NCI-H526 (cell line): ENCODE results near the gene CNIH2.
A peak's percentile ranks its signal among the peaks of the same experiment; 100 is the strongest.
"Not testable (repeated sequence)": the region's sequence is repeated elsewhere in the genome, so short reads cannot be mapped to it uniquely, and the experiment has no call there.

Experiments used
- DNase-seq, 2 experiments: peaks; one replicate each; lab custom pipeline; 2025; lab: John Stamatoyannopoulos, UW

Gene CNIH2

DNA sequence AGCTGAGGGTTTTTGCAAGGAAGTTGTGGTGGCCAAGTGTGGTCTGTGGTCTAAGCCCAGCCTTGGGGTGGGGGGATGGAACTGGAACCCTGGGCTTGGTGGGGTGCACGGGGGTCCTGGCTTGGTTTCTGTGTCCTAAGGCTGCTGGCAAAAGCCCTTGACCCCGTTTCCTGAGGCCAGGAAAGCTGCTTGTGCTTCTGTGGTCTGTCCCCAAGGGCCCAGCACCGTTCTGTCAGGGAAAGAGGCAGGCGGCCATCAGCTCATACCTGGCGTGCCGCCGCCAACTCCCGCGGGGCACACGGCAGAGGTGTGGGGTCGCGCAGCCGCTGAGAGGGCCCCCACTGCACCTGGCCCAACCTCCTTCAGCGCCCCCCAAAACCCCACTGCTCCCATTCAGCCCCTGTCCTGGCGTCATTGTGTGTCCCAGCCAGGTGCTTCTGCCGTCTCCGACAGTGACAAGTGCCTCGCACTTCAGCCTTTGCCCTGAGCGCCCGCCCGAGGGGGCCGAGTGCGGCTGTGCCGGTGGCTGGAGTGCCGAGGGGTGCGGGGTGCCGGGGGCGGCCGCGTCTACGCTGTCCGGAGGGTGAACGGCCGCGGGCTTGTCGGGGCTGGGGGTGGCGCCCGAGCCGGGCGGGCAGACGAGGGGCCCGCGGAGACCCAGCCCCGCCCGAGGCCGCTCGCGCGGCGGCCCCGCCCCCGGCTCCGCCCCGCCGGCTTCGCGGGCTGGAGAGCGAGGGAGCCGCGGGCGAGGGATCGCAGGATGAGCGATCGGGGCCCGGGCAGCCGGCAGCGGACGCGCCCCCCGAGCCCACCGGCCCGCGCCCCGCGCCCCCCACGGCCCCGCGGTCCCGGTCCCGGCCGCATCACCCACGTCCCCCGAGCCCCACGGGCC is at the start of gene CNIH2:
Gene CNIH2, plus strand, starts transcription at position 705 of the 892 bp plus-strand sequence. CDS start 282 bp downstream, outside the sequence.
- DNase-seq: peak in 1 of 2 experiments; percentile 80

DNA sequence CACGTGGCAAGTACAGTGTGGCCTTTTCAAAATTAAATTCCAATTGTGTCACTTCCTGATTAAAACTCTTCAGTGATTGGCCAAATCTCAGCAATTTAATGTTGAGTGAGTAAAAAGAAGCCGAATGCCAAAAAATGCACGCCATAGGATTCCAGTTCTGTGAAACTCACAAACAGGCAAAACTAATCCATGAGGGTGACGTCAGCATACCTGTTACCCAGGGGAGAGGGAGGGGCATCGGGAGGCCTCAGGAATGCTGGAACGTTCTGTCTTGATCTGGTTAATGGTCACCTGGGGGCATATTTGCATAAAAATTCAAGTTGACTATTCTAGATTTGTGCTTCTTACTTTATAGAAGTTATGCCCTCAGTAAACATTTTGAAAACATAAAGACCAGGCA is 49.5 kb upstream of the CNIH2 start:
- no peak for DNase-seq

DNA sequence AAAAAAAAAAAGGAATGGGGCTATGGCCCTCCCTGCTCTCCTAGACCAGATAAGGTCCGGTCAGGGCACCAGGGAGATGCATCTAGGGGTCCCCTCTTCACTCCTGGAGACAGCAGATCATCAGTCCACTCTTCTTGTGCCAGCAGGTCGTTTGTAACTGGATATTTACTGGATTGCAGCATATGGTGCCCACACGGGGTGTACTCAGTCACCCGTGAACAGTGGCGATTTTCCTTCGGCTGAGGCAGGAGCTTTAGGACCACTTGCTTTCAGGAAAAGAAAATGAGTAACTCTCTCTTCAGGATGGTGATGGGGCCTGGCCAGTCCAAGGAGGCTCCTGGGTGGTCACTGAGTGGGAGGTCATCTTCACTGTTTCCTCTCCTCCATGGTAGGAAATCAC is 47.8 kb upstream of the CNIH2 start:
- no peak for DNase-seq

DNA sequence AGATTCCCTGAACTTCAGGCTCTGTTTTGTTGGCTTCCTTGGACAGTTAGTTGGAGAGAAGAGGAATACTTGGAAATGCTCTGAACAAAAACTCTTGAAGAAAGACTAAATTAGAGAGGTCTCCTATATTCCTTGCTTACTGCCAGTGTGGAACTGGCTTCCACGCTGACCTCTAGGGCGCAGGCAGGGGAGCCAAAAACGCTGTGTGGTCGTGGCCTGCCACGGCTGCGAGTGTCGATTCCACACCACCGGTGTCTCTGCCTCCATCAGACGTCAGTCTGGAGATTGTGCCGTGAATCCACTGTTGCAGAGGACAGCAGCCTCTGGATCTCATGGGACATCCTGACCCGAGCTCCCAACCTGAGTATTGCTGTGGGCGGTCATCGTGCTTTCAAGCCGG is 47.0 kb upstream of the CNIH2 start:
- no peak for DNase-seq

DNA sequence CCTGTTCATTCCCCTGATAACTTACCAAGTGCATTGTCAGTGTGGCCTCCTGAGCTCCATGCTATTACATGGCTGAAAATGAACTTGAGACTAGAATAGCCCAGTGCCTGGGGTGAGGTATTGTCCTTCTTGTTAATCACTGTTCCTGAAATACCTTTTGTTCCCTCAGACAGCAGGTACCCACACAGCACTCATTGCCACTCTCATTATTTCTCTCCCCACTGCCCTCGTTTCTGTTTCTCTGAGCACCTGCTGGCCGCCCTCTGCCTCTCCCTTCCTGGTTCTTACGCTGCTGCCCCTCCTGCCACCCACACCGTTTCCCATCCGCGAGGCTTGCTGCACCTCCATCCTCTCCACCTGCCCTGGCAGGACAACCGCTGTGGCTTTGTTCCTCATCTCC is 46.4 kb upstream of the CNIH2 start:
- DNase-seq: no peak

DNA sequence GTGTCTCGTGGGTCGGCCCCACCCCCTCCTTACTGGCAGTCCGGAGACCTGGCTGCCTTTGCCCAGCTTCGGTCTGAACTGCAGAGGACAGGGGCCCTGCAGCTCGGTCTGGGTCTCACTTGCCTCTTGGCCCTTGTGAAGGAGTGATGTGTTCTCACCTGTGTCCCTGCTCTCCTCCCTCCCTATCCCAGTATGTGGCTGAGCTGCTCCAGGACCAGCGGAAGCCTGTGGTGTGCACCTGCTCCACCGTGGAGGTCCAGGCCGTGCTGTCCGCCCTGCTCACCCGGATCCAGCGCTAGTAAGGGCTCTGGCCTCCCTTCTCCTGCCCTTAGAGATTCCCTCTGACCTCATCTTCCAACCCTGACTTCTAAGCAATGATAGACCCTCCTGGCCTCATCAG is 45.2 kb upstream of the CNIH2 start:
- DNase-seq: no peak

DNA sequence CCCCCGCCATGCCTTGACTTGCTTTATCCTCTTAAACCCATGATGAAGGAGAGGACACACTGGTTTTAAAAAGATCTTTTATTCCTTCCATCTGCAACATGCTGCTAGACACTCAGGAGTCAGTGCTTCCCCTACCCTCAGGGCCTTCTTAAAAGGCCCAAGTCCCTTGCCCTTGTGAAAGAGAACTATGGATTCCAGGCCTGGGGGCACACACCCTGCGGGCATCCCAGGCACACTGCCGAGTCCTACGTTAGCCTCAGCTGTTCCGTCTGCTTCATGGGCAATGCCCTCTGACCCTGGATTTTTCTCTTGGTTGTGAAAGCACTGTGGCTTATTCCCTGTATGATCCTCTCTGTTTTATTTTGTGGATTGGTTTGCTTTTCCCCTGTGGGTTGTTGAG is 44.7 kb upstream of the CNIH2 start:
- DNase-seq: no peak

DNA sequence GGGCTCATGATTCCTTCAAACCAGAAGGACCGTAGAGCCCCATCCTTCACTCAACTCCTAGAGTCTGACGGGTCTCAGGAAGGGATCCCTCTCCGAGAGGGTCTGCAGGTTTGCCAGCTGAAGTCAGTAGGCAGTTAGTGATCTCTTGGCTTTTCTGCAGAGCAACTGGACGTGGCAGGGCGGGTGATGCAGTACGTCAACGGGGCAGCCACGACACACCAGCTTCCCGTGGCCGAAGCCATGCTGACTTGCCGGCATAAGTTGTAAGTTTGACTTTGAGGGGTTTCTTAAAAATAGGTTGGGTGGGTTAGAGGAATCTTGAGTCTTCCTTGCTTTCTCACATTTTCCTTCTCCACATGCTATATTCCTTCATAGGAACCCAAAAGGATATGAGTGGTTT is 42.8 kb upstream of the CNIH2 start:
- DNase-seq: no peak

DNA sequence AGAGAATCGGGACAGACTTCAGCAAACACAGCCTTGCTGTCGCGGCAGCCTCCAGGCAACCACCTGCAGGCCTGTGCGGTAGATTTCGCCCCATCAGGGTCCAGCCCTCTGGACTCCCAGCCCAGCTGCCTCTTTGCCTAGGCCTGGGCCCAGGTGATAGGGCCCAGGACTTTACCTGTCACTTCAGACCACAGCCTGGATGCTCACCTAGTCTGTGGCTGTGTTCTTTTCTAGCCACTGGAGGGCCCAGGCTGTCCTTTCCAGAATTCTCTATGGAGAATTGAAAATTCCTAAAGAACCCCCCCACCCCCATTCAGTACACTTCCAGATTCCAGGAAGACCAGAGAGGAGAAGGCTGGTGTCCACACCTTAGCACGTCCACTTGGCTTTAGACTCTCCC is 40.1 kb upstream of the CNIH2 start:
- no peak for DNase-seq

DNA sequence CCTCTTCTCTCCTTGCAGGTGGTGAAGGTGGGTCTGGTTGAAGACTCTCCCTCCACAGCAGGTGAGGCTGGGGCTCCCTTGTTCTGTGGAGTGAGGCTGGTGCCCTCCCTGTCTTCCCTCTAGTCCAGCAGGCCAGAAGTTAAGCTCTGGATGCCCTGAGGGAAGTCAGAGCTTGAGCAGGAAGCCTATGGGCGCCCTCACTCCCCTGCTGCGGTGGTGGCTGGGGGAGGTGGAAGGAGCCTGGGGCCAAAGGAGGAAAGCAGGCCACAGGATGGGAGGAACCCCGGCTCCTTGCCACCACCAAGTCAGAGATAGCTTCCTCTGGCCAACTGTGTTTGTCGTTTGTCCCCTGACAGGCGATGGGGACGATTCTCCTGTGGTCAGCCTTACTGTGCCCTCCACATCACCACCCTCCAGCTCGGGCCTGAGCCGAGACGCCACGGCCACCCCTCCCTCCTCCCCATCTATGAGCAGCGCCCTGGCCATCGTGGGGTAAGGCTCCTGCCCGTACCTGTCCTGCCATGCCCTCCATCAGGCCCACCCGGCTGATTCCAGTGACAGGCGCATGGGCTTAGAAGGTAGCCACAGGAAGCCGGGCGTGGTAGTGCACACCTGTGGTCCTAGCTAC is 39.1 kb upstream of the CNIH2 start:
- no peak for DNase-seq

DNA sequence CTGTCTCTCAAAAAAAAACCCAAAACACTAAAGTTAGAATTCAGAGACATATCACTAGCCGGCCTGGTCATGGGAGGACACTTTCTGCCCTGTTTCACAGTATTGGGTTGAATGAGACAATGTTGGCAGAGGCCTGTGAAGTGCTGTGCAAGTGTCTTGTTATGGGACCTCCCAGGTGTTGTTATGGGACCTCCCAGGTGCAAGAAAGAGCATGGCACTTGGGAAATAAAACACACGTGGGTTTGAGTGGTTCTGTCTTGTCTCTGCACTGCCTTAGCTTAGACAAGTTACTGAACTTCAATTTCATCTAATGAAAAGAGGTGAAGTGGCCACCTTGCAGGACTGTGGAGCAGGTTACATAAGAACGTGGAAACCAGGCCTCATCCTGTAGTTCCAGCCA is 38.5 kb upstream of the CNIH2 start:
- no peak for DNase-seq

DNA sequence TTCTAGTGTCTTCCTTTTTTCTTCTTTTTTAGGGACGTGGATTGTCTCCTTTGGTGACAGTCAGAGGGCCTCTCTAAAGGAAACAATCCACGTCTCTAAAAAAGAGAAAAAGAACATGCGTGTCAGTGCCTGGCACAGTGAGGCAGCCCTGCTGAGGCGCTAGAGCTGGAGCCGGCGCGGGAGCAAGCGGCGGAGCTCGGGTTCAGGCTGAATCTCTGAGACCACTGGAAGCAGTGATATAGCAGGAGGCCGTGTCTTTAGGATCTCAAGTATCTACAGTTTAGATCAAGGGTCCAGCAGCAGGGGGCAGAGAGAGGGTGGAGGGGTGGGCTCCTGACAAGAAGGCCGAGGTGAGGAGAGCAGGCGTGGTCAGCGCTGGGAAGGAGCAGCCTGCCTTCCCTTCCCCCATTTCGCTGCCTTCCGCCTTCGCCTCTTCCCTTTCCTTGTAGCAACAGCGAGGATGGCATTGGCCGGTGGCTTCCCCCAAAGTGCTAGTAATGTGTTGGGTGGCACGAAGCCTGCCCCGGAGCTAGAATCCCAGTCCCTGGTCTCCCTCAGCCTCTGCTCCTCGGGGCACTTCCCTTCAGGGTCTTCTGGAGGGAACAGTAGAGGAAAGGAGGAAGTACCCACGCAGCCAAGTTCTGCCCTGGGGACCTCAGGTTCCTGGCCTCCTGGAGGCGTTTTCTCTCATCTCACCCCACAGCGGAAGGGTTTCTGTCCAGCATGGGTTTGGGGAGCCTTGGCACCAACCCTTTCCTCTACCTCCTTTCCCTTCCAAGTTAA is 37.8 kb upstream of the CNIH2 start:
- no peak for DNase-seq

DNA sequence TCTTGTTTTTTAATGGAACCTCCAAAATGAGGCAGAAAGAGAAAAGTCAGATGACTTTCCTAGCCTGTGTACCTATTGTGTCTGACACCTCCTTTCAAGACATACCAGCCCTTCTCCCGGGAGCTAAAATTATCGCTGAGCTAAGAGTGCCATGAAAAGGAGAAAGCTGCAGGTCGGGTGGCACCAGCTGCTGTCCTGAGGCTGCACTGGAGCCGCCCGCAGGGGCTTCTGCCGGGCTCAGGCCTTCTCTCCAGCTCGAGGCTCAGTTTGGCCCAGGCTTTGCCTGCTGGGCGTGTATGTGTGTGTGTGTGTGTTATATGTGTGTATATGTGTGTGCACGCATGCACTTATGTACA is 37.2 kb upstream of the CNIH2 start:
- no peak for DNase-seq

DNA sequence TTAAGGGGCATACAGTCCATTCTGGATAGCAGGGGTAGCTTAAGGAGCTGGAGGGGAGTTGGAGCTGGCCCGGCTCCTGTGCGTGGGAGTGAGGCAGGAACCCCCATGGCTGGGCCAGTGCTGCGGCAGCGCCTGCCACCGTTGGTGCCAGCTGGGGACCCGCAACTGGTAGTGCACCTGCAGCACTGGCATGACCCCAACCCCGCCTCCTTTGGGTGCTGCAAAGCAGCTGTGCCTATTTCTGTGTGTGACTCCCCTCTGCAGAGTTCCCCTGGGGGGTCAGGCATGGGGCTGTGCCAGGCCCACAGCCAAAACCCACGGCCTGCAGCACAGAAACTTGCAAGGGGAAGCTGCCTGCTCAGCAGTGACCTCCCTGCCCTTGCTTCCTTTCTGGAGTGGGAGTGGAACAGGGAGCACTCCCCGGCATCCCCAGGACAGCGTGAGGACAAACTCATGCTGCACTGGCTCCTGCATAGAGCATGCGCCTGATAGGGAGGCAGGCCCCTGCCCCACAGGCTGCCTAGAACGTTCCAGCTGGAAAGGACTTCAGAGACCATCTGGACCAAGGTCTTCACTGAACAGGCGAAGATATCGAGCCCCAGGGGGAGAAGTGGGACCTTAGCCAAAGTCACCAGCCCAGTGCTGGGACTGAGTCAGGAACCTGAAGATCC is 35.7 kb upstream of the CNIH2 start:
- no peak for DNase-seq

DNA sequence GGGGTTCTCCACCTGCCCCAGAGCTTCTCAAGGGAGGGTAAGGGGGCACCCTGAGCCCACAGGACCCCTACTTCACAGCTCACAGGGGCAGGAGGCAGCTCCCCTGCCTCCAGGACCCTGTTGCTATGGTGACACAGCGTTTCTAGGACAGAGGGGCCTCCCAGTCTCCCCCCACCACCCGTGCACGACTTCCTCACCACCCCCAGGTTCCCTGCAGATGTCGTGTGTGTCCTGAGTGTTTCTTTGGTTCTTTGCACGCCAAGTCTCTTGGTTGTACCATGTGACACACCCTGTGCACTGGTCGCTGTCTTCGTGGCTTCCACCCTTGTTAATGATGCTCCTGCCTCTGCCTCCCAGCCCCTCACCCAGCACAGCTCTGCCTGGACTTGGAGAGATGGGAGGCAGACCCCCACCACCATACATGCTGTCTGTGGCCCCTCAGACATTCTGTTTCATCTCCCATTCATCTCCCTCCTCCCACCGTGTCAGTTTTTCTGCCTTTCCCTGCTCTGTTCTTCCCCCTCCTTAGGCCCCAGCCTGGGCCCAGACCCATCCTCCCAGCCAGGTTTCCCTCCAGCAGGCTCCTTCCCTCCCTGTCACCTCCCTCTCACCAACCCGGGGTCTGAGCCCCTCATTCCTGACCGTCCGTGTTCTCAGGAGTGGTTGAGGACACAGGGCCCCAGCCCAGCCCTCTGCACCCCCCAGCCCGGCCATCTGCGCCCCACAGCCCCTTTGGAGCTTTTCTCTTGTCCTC is 34.0 kb upstream of the CNIH2 start:
- DNase-seq: no peak

DNA sequence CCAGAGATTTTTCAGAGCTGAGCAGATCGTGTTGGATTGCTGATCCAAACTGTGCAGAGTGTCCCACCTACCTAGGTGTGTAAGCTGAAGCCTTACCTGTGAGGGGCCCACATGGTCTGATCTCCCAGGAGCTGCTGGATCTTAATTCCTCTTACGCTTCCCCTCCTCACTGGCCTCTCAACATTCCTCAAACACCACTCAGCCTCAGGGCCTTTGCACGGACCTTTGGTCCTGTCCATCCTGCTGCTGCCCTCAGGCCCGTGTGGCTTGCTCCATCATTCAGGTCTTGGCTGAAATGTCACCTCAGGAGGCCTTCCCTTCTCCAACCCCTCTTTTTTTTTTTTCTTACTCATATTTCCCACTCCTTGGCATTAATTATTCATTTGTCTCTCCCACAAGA is 30.7 kb upstream of the CNIH2 start:
- DNase-seq: no peak

DNA sequence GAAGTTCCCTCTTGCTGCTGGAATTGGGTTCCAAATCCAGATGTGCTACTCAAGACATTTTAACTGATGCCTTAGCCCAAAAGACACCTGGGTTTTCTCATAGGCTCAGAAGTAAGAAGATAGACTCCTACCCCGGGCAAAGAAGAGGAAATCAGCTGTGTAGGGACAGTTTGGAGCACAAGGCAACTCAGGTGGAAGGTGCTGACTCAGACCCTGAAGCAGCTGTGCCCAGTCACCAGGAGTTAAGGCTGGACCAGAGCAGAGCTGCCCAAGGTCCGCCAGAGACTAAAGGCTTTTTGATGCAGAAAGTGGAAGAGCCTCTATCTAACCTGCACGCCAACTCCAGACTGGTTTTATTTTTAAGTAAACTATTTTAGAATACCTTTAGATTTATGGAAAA is 30.2 kb upstream of the CNIH2 start:
- no peak for DNase-seq

DNA sequence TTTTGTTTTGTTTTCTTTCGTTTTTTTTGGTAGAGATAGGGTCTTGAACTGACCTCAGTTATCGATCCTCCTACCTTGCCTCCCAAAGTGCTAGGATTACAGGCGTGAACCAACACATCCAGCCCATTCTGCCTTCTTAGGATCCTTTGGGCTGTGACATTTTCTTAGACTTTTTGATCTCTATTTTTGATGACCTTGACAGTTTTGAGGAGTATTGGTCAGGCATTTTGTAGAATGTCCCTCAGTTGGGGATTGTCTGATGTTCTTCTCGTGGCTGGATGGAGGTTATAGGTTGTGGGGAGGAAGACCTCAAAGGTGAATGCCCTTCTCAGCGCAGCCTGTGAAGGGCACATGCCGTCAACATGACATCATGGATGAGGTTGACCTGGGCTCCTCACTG is 29.1 kb upstream of the CNIH2 start:
- DNase-seq: no peak

DNA sequence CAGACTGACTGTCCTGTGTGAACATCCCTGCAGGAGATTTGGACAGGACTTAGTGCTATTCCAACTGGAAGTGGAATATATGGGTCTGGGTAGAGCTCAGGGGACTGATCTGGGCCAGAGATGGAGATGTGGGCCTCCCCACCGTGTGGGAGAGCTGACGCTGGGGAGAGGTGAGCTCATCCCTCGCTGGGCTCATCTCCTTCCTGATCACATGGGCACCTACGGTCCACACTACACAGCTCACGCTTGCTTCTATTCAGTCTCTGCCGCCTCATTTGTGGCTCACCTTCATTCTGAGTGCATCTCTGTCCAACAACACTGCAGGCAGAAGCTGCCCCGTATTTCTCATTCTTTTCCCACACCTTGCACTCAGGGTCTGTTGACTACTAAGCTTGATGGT is 26.2 kb upstream of the CNIH2 start:
- DNase-seq: no peak

DNA sequence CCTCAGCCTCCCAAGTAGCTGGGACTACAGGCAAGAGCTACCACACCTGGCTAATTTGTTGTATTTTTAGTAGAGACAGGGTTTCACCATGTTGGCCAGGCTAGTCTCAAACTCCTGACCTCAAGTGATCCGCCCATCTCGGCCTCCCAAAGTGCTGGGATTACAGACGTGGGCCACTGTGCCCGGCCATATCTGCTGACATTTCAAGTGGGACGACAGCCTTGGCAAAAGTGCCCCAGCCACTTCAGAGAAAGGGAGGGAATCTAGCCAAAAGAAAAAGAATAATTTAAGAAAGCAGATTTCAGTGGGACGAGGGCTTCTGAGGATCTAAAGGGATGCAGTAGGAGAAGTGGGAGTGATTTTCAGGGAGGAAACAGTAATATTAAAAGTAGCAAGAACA is 24.9 kb upstream of the CNIH2 start:
- DNase-seq: not testable (repeated sequence)

DNA sequence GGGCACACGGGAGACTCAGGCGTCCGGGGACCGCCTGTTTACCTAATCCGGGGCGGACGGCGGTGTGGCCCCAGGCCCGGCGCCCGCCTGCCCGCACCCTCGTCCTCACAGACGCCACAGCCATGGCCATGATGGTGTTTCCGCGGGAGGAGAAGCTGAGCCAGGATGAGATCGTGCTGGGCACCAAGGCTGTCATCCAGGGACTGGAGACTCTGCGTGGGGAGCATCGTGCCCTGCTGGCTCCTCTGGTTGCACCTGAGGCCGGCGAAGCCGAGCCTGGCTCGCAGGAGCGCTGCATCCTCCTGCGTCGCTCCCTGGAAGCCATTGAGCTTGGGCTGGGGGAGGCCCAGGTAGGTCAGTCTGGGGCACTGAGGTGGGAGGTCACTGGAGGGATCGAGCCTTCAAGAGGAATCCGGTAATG is 19.5 kb upstream of the CNIH2 start:
- no peak for DNase-seq

DNA sequence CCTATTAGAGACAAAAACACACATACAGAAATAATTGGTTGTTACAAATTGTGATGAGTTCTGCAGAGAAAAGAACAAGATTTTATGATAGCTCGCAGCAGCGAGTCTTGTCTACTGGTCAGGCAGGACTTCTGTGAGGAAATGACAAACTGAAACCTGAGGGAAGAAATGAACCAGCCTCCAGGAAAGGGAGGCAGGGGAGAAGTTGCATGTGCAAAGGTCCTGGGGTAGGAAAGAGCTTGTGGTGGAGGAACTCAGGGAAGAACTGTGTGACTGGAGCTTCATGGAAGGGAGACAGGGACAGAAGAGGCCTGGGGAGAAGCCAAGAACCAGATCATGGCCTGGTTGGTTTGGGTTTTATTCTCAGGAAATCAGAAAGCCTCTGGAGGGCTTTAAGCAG is 18.8 kb upstream of the CNIH2 start:
- DNase-seq: no peak
